WTC11 (cell line): ENCODE data around the gene CDH2. TPM values are rescaled to one million over a fixed set of nuclear protein-coding genes. Genes with fewer than 3 reads are reported as not detected.

Experiments
- ATAC-seq: fragments of 200-7000 bp; cut with Tn5 transposase; 2 replicates; pipeline ENCODE4 v1.10.0; 2021; ENCODE audit warnings: mild to moderate bottlenecking, moderate library complexity
- CTCF ChIA-PET: fragments of 300-600 bp; sonication (Branson Sonifier 250); formaldehyde crosslinking; loops from one replicate; lab custom pipeline; 2021; ENCODE audit warnings: antibody characterized with exemption; lab: Charles Lee
- POLR2A ChIA-PET: fragments of 350-600 bp; sonication (Branson Sonifier 250); formaldehyde crosslinking; loops from one replicate; lab custom pipeline; 2021; ENCODE audit warnings: antibody characterized with exemption; lab: Charles Lee
- DNase-seq: peaks from one replicate; pipeline ENCODE4 v3.0.0; 2021; ENCODE audit warnings: low spot score
- H3K27ac Mint-ChIP-seq: 2 replicates; pipeline ENCODE4 v1.8.0; 2021; ENCODE audit warnings: mixed read lengths
- H3K27me3 Mint-ChIP-seq: 2 replicates; pipeline ENCODE4 v1.8.0; 2021; ENCODE audit warnings: low read depth, mild to moderate bottlenecking, moderate library complexity, mixed read lengths
- H3K36me3 Mint-ChIP-seq: 2 replicates; pipeline ENCODE4 v1.8.0; 2021; ENCODE audit warnings: mixed read lengths
- H3K4me1 Mint-ChIP-seq: 2 replicates; pipeline ENCODE4 v1.8.0; 2022; ENCODE audit warnings: mixed read lengths
- H3K4me3 Mint-ChIP-seq: 2 replicates; pipeline ENCODE4 v1.8.0; 2021; ENCODE audit warnings: mild to moderate bottlenecking, moderate library complexity, mixed read lengths
- H3K9me3 Mint-ChIP-seq: 2 replicates; pipeline ENCODE4 v1.8.0; 2021; ENCODE audit warnings: mixed read lengths
- CBFB ChIP-seq: sonication (generic); formaldehyde crosslinking; IDR thresholded peaks from 2 replicates; pipeline ENCODE4 v1.8.1; 2022; ENCODE audit warnings: mild to moderate bottlenecking, low read depth, missing genetic modification reagents
- E2F1 ChIP-seq: sonication (generic); formaldehyde crosslinking; IDR thresholded peaks from 2 replicates; pipeline ENCODE4 v1.8.0; 2022; ENCODE audit warnings: mild to moderate bottlenecking, missing genetic modification reagents
- FOXP1 ChIP-seq: sonication (generic); formaldehyde crosslinking; IDR thresholded peaks from 2 replicates; pipeline ENCODE4 v1.8.0; 2022; ENCODE audit warnings: missing genetic modification reagents, mild to moderate bottlenecking, moderate library complexity, borderline replicate concordance
- HMGXB4 ChIP-seq: sonication (generic); formaldehyde crosslinking; IDR thresholded peaks from 2 replicates; pipeline ENCODE4 v1.8.1; 2023; ENCODE audit warnings: mild to moderate bottlenecking, moderate library complexity, missing genetic modification reagents
- KAT7 ChIP-seq: sonication (generic); formaldehyde crosslinking; IDR thresholded peaks from 2 replicates; pipeline ENCODE4 v1.8.1; 2023; ENCODE audit warnings: missing genetic modification reagents, mild to moderate bottlenecking, borderline replicate concordance
- NFE2L1 ChIP-seq: sonication (generic); formaldehyde crosslinking; IDR thresholded peaks from 2 replicates; pipeline ENCODE4 v1.8.1; 2023; ENCODE audit warnings: missing genetic modification reagents
- NFYB ChIP-seq: sonication (generic); formaldehyde crosslinking; conservative IDR thresholded peaks from 2 replicates; pipeline ENCODE4 v1.8.0; 2022; ENCODE audit warnings: low read depth, missing genetic modification reagents
- NR3C1 ChIP-seq: sonication (generic); formaldehyde crosslinking; conservative IDR thresholded peaks from 2 replicates; pipeline ENCODE4 v1.8.1; 2023; ENCODE audit warnings: low read depth, mild to moderate bottlenecking, missing genetic modification reagents
- RORB ChIP-seq: fragments of 250-450 bp; sonication (Bioruptor Pico); IDR thresholded peaks from 2 replicates; pipeline ENCODE4 v1.9.0; 2021; ENCODE audit warnings: mild to moderate bottlenecking
- SMAD4 ChIP-seq: sonication (generic); formaldehyde crosslinking; IDR thresholded peaks from 2 replicates; pipeline ENCODE4 v1.8.0; 2022; ENCODE audit warnings: mild to moderate bottlenecking, missing genetic modification reagents
- ZBTB21 ChIP-seq: sonication (generic); formaldehyde crosslinking; IDR thresholded peaks from 2 replicates; pipeline ENCODE4 v1.8.1; 2023; ENCODE audit warnings: mild to moderate bottlenecking, missing genetic modification reagents, borderline replicate concordance
- ZNF263 ChIP-seq: sonication (generic); formaldehyde crosslinking; IDR thresholded peaks from 2 replicates; pipeline ENCODE4 v1.8.1; 2022; ENCODE audit warnings: low read depth, mild to moderate bottlenecking, moderate library complexity, missing genetic modification reagents
- ZNF416 ChIP-seq: fragments of 250-450 bp; sonication (Bioruptor Pico); IDR thresholded peaks from 2 replicates; pipeline ENCODE4 v1.9.0; 2021; ENCODE audit warnings: mild to moderate bottlenecking, inconsistent platforms
- total RNA-seq: library from RNA; stranded (reverse); gene quantifications from 3 replicates; pipeline ENCODE4 v1.2.3, GENCODE V29; 2021
- TF ChIP-seq, protein P1 (sequence below): fragments of 250-450 bp; sonication (Bioruptor Pico); IDR thresholded peaks from 2 replicates; pipeline ENCODE4 v1.9.0; 2021; ENCODE audit warnings: moderate library complexity, mild to moderate bottlenecking, inconsistent platforms, borderline replicate concordance
- TF ChIP-seq, protein P2 (sequence below): sonication (generic); formaldehyde crosslinking; IDR thresholded peaks from 2 replicates; pipeline ENCODE4 v1.8.1; 2022; ENCODE audit warnings: low read depth, missing genetic modification reagents, borderline replicate concordance
- TF ChIP-seq, protein P3 (sequence below): sonication (generic); formaldehyde crosslinking; conservative IDR thresholded peaks from 2 replicates; pipeline ENCODE4 v1.8.1; 2023; ENCODE audit warnings: mild to moderate bottlenecking, low read depth, missing genetic modification reagents, moderate library complexity
- TF ChIP-seq, protein P4 (sequence below): sonication (generic); formaldehyde crosslinking; IDR thresholded peaks from 2 replicates; pipeline ENCODE4 v1.8.0; 2022; ENCODE audit warnings: mild to moderate bottlenecking, missing genetic modification reagents
- TF ChIP-seq, protein P5 (sequence below): sonication (generic); formaldehyde crosslinking; IDR thresholded peaks from 2 replicates; pipeline ENCODE4 v1.8.1; 2022; ENCODE audit warnings: low read depth, mild to moderate bottlenecking, moderate library complexity, missing genetic modification reagents, borderline replicate concordance
- TF ChIP-seq, protein P6 (sequence below): sonication (generic); formaldehyde crosslinking; IDR thresholded peaks from 2 replicates; pipeline ENCODE4 v1.8.0; 2022; ENCODE audit warnings: missing genetic modification reagents
- TF ChIP-seq, protein P7 (sequence below): sonication (generic); formaldehyde crosslinking; IDR thresholded peaks from 2 replicates; pipeline ENCODE4 v1.8.1; 2023; ENCODE audit warnings: mild to moderate bottlenecking, missing genetic modification reagents

Gene CDH2
- total RNA-seq, 1 experiment from 2014 or later = 17.3 TPM

- ChIA-PET CTCF (no interaction called here), POLR2A (no interaction called here)
- no peak overlapping the region for H3K27ac Mint-ChIP-seq
- H3K4me3 Mint-ChIP-seq = no peak overlapping the region
- H3K4me1 Mint-ChIP-seq = peaks cover 2% of the 10 kb centered on the region; the same call in 1 of the 2 replicates
- no peaks in the 10 kb centered on the region for H3K36me3 Mint-ChIP-seq
- DNase-seq (no peak), ATAC-seq (no peak)
- no peaks in the 10 kb centered on the region for H3K9me3 Mint-ChIP-seq
- H3K27me3 Mint-ChIP-seq = no peaks in the 10 kb centered on the region; the same call in 1 of the 2 replicates
- TF ChIP-seq E2F1 (CRISPR knock-in tag) = no peak
- no peak for TF ChIP-seq ZBTB21
- TF ChIP-seq, protein P1, sequence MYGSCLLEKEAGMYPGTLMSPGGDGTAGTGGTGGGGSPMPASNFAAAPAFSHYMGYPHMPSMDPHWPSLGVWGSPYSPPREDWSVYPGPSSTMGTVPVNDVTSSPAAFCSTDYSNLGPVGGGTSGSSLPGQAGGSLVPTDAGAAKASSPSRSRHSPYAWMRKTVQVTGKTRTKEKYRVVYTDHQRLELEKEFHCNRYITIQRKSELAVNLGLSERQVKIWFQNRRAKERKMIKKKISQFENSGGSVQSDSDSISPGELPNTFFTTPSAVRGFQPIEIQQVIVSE (CRISPR knock-in tag) = no peak
- no peak for TF ChIP-seq KAT7 (CRISPR knock-in tag)
Measured at GRCh38 chr18:28134774-28135173, 42.2 kb downstream of the CDH2 start.

GRCh38 chr18:28132084-28132483, 44.8 kb downstream of the CDH2 start:
- no peak for ATAC-seq
- H3K27ac Mint-ChIP-seq = no peak overlapping the region
- H3K9me3 Mint-ChIP-seq = no peaks in the 10 kb centered on the region
- DNase-seq = no peak
- peaks cover 5% of the 10 kb centered on the region; the same call in 1 of the 2 replicates for H3K4me1 Mint-ChIP-seq
- ChIA-PET CTCF (no interaction called here), POLR2A (no interaction called here)
- no peak overlapping the region for H3K4me3 Mint-ChIP-seq
- H3K36me3 Mint-ChIP-seq = no peaks in the 10 kb centered on the region
- no peaks in the 10 kb centered on the region; the same call in 1 of the 2 replicates for H3K27me3 Mint-ChIP-seq
- TF ChIP-seq, protein P2, sequence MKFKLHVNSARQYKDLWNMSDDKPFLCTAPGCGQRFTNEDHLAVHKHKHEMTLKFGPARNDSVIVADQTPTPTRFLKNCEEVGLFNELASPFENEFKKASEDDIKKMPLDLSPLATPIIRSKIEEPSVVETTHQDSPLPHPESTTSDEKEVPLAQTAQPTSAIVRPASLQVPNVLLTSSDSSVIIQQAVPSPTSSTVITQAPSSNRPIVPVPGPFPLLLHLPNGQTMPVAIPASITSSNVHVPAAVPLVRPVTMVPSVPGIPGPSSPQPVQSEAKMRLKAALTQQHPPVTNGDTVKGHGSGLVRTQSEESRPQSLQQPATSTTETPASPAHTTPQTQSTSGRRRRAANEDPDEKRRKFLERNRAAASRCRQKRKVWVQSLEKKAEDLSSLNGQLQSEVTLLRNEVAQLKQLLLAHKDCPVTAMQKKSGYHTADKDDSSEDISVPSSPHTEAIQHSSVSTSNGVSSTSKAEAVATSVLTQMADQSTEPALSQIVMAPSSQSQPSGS (CRISPR knock-in tag) = no peak
- TF ChIP-seq NR3C1 (CRISPR knock-in tag) = no peak
- TF ChIP-seq, protein P3, sequence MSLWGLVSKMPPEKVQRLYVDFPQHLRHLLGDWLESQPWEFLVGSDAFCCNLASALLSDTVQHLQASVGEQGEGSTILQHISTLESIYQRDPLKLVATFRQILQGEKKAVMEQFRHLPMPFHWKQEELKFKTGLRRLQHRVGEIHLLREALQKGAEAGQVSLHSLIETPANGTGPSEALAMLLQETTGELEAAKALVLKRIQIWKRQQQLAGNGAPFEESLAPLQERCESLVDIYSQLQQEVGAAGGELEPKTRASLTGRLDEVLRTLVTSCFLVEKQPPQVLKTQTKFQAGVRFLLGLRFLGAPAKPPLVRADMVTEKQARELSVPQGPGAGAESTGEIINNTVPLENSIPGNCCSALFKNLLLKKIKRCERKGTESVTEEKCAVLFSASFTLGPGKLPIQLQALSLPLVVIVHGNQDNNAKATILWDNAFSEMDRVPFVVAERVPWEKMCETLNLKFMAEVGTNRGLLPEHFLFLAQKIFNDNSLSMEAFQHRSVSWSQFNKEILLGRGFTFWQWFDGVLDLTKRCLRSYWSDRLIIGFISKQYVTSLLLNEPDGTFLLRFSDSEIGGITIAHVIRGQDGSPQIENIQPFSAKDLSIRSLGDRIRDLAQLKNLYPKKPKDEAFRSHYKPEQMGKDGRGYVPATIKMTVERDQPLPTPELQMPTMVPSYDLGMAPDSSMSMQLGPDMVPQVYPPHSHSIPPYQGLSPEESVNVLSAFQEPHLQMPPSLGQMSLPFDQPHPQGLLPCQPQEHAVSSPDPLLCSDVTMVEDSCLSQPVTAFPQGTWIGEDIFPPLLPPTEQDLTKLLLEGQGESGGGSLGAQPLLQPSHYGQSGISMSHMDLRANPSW (CRISPR knock-in tag) = no peak
- TF ChIP-seq, protein P4, sequence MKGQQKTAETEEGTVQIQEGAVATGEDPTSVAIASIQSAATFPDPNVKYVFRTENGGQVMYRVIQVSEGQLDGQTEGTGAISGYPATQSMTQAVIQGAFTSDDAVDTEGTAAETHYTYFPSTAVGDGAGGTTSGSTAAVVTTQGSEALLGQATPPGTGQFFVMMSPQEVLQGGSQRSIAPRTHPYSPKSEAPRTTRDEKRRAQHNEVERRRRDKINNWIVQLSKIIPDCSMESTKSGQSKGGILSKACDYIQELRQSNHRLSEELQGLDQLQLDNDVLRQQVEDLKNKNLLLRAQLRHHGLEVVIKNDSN (CRISPR knock-in tag) = no peak
- no peak for TF ChIP-seq ZNF416 (CRISPR knock-in tag)
- TF ChIP-seq ZNF263 (CRISPR knock-in tag) = no peak
- no peak for TF ChIP-seq SMAD4 (CRISPR knock-in tag)
- TF ChIP-seq NFYB (CRISPR knock-in tag) = no peak
- no peak for TF ChIP-seq FOXP1 (CRISPR knock-in tag)
- TF ChIP-seq, protein P5, sequence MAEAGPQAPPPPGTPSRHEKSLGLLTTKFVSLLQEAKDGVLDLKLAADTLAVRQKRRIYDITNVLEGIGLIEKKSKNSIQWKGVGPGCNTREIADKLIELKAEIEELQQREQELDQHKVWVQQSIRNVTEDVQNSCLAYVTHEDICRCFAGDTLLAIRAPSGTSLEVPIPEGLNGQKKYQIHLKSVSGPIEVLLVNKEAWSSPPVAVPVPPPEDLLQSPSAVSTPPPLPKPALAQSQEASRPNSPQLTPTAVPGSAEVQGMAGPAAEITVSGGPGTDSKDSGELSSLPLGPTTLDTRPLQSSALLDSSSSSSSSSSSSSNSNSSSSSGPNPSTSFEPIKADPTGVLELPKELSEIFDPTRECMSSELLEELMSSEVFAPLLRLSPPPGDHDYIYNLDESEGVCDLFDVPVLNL (CRISPR knock-in tag) = no peak
- no peak for TF ChIP-seq RORB (CRISPR knock-in tag)
- TF ChIP-seq HMGXB4 (CRISPR knock-in tag) = no peak
- TF ChIP-seq NFE2L1 (CRISPR knock-in tag) = no peak
- TF ChIP-seq, protein P6, sequence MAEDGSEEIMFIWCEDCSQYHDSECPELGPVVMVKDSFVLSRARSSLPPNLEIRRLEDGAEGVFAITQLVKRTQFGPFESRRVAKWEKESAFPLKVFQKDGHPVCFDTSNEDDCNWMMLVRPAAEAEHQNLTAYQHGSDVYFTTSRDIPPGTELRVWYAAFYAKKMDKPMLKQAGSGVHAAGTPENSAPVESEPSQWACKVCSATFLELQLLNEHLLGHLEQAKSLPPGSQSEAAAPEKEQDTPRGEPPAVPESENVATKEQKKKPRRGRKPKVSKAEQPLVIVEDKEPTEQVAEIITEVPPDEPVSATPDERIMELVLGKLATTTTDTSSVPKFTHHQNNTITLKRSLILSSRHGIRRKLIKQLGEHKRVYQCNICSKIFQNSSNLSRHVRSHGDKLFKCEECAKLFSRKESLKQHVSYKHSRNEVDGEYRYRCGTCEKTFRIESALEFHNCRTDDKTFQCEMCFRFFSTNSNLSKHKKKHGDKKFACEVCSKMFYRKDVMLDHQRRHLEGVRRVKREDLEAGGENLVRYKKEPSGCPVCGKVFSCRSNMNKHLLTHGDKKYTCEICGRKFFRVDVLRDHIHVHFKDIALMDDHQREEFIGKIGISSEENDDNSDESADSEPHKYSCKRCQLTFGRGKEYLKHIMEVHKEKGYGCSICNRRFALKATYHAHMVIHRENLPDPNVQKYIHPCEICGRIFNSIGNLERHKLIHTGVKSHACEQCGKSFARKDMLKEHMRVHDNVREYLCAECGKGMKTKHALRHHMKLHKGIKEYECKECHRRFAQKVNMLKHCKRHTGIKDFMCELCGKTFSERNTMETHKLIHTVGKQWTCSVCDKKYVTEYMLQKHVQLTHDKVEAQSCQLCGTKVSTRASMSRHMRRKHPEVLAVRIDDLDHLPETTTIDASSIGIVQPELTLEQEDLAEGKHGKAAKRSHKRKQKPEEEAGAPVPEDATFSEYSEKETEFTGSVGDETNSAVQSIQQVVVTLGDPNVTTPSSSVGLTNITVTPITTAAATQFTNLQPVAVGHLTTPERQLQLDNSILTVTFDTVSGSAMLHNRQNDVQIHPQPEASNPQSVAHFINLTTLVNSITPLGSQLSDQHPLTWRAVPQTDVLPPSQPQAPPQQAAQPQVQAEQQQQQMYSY = no peak
- TF ChIP-seq, protein P7, sequence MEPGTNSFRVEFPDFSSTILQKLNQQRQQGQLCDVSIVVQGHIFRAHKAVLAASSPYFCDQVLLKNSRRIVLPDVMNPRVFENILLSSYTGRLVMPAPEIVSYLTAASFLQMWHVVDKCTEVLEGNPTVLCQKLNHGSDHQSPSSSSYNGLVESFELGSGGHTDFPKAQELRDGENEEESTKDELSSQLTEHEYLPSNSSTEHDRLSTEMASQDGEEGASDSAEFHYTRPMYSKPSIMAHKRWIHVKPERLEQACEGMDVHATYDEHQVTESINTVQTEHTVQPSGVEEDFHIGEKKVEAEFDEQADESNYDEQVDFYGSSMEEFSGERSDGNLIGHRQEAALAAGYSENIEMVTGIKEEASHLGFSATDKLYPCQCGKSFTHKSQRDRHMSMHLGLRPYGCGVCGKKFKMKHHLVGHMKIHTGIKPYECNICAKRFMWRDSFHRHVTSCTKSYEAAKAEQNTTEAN (CRISPR knock-in tag) = no peak
- TF ChIP-seq CBFB (CRISPR knock-in tag) = no peak
